A549 (cell line): ENCODE data around the gene GNA12. TPM values are rescaled to one million over a fixed set of nuclear protein-coding genes. Genes with fewer than 3 reads are reported as not detected.
A peak's percentile ranks its signal among the peaks of the same experiment; 100 is the strongest.

Source experiments
- ATAC-seq, 2 experiments: fragments of 200-7000 bp in 1 of 2; fragments of >200 bp in 1 of 2; cut with Nextera tagmentation in 1 of 2; cut with Tn5 transposase in 1 of 2; 3 replicates each; pipeline versions ENCODE4 v1.8.0 to v1.9.1; 2018 to 2020; ENCODE audit warnings: mild to moderate bottlenecking in 1 of 2, moderate library complexity in 1 of 2
- CTCF ChIA-PET: fragments of 300-600 bp; sonication (Branson Sonifier 250); formaldehyde crosslinking; extraction: SDS; loops from one replicate; lab custom pipeline; 2021; ENCODE audit warnings: antibody characterized with exemption, inconsistent platforms; lab: Yijun Ruan, JAX
- POLR2A ChIA-PET: fragments of 350-600 bp; formaldehyde crosslinking; extraction: SDS; loops from one replicate; lab custom pipeline; 2021; ENCODE audit warnings: antibody characterized with exemption, inconsistent platforms; lab: Yijun Ruan, JAX
- DNase-seq, 2 experiments: peaks; one replicate each; pipeline versions ENCODE4 v3.0.0 to v3.0.0-alpha.2; 2011 to 2016; ENCODE audit warnings: low read depth in 1 of 2, low spot score in 1 of 2
- FAIRE-seq: peaks from 2 replicates; lab custom pipeline; 2011; peaks lifted over from hg19 to GRCh38; lab: Jason Lieb, UNC
- H3K27ac ChIP-seq, 2 experiments: fragments of >200 bp; sonication (Bioruptor Twin); formaldehyde crosslinking; 3 replicates each; pipeline ENCODE4 v1.5.1; 2016 to 2017
- H3K4me1 ChIP-seq: fragments of >200 bp; sonication (Bioruptor Twin); formaldehyde crosslinking; 3 replicates; pipeline ENCODE4 v1.6.1; 2016
- H3K4me2 ChIP-seq: fragments of >200 bp; sonication (Bioruptor Twin); formaldehyde crosslinking; 3 replicates; pipeline ENCODE4 v1.6.1; 2016
- H3K4me3 ChIP-seq: fragments of >200 bp; sonication (Bioruptor Twin); formaldehyde crosslinking; 3 replicates; pipeline ENCODE4 v1.5.1; 2016
- H3K9me3 ChIP-seq: fragments of >200 bp; sonication (Bioruptor Twin); formaldehyde crosslinking; 3 replicates; pipeline ENCODE4 v1.6.1; 2016
- BCL3 ChIP-seq: fragments of >200 bp; sonication (Bioruptor Twin); formaldehyde crosslinking; IDR thresholded peaks from 3 replicates; pipeline ENCODE4 v1.6.1; 2016
- BHLHE40 ChIP-seq: IDR thresholded peaks from 2 replicates; pipeline ENCODE4 v1.6.1; 2012; ENCODE audit warnings: low read depth, low read length, inconsistent platforms
- CBX2 ChIP-seq: fragments of 200-600 bp; sonication (generic); IDR thresholded peaks from 2 replicates; pipeline ENCODE4 v1.6.1; 2016; ENCODE audit warnings: low read depth, mild to moderate bottlenecking, borderline replicate concordance
- CHD4 ChIP-seq: fragments of 200-600 bp; sonication (generic); IDR thresholded peaks from 2 replicates; pipeline ENCODE4 v1.6.1; 2016; ENCODE audit warnings: antibody characterized with exemption, mild to moderate bottlenecking, borderline replicate concordance
- EHMT2 ChIP-seq: fragments of 200-600 bp; sonication (generic); IDR thresholded peaks from 2 replicates; pipeline ENCODE4 v1.6.1; 2016; ENCODE audit warnings: antibody characterized with exemption, low read depth, mild to moderate bottlenecking, moderate library complexity
- EP300 ChIP-seq, 2 experiments: fragments of >200 bp; sonication (Bioruptor Twin); formaldehyde crosslinking; IDR thresholded peaks; 2 replicates in 1 of 2; 3 replicates in 1 of 2; pipeline ENCODE4 v1.6.1; 2016 to 2017
- ESRRA ChIP-seq: fragments of 150-350 bp; IDR thresholded peaks from 2 replicates; pipeline ENCODE4 v1.6.1; 2014; ENCODE audit warnings: mild to moderate bottlenecking, low read length, borderline replicate concordance
- FOSL2 ChIP-seq, 2 experiments: fragments of 450-650 bp in 1 of 2; fragments of >200 bp in 1 of 2; sonication (Bioruptor Twin) in 1 of 2; formaldehyde crosslinking; IDR thresholded peaks; 2 replicates each; pipeline versions ENCODE4 v1.5.0 to v1.6.1; 2016 to 2020; ENCODE audit warnings: mild to moderate bottlenecking in 1 of 2, moderate library complexity in 1 of 2
- HMGXB4 ChIP-seq: fragments of 250-450 bp; sonication (Bioruptor Pico); IDR thresholded peaks from 2 replicates; pipeline ENCODE4 v1.5.0; 2021; ENCODE audit warnings: mild to moderate bottlenecking, moderate library complexity, borderline replicate concordance
- HOXB13 ChIP-seq: fragments of 250-450 bp; sonication (Bioruptor Pico); IDR thresholded peaks from 2 replicates; pipeline ENCODE4 v1.5.0; 2020; ENCODE audit warnings: low read depth, mild to moderate bottlenecking, moderate library complexity
- JUN ChIP-seq, 2 experiments: fragments of >200 bp; sonication (Bioruptor Twin); formaldehyde crosslinking; IDR thresholded peaks; 2 replicates in 1 of 2; 3 replicates in 1 of 2; pipeline ENCODE4 v1.6.1; 2016 to 2017
- JUNB ChIP-seq: fragments of >200 bp; sonication (Bioruptor Twin); formaldehyde crosslinking; IDR thresholded peaks from 2 replicates; pipeline ENCODE4 v1.6.1; 2016
- KDM1A ChIP-seq: fragments of 200-600 bp; sonication (generic); IDR thresholded peaks from 2 replicates; pipeline ENCODE4 v1.6.1; 2016; ENCODE audit warnings: low read depth, mild to moderate bottlenecking
- MAX ChIP-seq: IDR thresholded peaks from 2 replicates; pipeline ENCODE4 v1.6.1; 2012
- MAZ ChIP-seq: fragments of 150-350 bp; IDR thresholded peaks from 2 replicates; pipeline ENCODE4 v1.6.1; 2014; ENCODE audit warnings: antibody characterized with exemption, low read depth, low read length, borderline replicate concordance
- NPAS2 ChIP-seq: fragments of 250-450 bp; sonication (Bioruptor Pico); IDR thresholded peaks from 2 replicates; pipeline ENCODE4 v1.8.0; 2022; ENCODE audit warnings: mild to moderate bottlenecking, moderate library complexity, borderline replicate concordance
- NR3C1 ChIP-seq: fragments of >200 bp; sonication (Bioruptor Twin); formaldehyde crosslinking; IDR thresholded peaks from 3 replicates; pipeline ENCODE4 v1.6.1; 2017
- RCOR1 ChIP-seq: fragments of 150-350 bp; IDR thresholded peaks from 2 replicates; pipeline ENCODE4 v1.6.1; 2014; ENCODE audit warnings: antibody characterized with exemption, low read length, low read depth
- RFX5 ChIP-seq: fragments of 450-650 bp; IDR thresholded peaks from 2 replicates; pipeline ENCODE4 v1.7.1; 2014; ENCODE audit warnings: antibody characterized with exemption, mild to moderate bottlenecking, moderate library complexity
- SMC3 ChIP-seq: fragments of >200 bp; sonication (Bioruptor Twin); formaldehyde crosslinking; IDR thresholded peaks from 3 replicates; pipeline ENCODE4 v1.6.1; 2018; ENCODE audit warnings: inconsistent platforms
- TP53 ChIP-seq: fragments of 250-450 bp; sonication (Bioruptor Pico); IDR thresholded peaks from 2 replicates; pipeline ENCODE4 v1.5.0; 2021; ENCODE audit warnings: mild to moderate bottlenecking, moderate library complexity
- USF2 ChIP-seq: fragments of 450-650 bp; IDR thresholded peaks from 2 replicates; pipeline ENCODE4 v1.6.1; 2014; ENCODE audit warnings: antibody characterized with exemption
- ZNF302 ChIP-seq: fragments of 250-450 bp; sonication (Bioruptor Pico); IDR thresholded peaks from 2 replicates; pipeline ENCODE4 v1.9.0; 2021; ENCODE audit warnings: inconsistent platforms, mild to moderate bottlenecking, moderate library complexity
- ZSCAN20 ChIP-seq: fragments of 250-450 bp; sonication (Bioruptor Pico); IDR thresholded peaks from 2 replicates; pipeline ENCODE4 v1.8.0; 2022; ENCODE audit warnings: mild to moderate bottlenecking, moderate library complexity
- WGBS: methylation state at CpG from one replicate; pipeline ENCODE4 v1.1.6; 2017; ENCODE audit errors: missing lambda C conversion rate; 5-methylcytosine and 5-hydroxymethylcytosine counted together
- polyA plus RNA-seq, 4 experiments: library from polyadenylated mRNA; depleted of rRNA in 3 of 4; stranded (reverse); fragments of >200 nt; fragmentation: RNase III in 1 of 4; extraction: RNeasy Plus Mini Kit Qiagen cat#74134 plus additional on column Dnase treatment in 1 of 4; gene quantifications; 2 replicates in 3 of 4; 3 replicates in 1 of 4; pipeline ENCODE4 v1.2.3, GENCODE V29; 2011 to 2017

Gene GNA12
- polyA plus RNA-seq, 2 of the 4 experiments (the other 2 are of a cell fraction): 33.0 to 43.7 TPM

- no peak for TF ChIP-seq CBX2
- no peak for TF ChIP-seq EP300 (IDR thresholded peaks at IDR 0.05)
- no peak for TF ChIP-seq BCL3
- no peak for TF ChIP-seq MAX
- no peak for TF ChIP-seq JUNB
- TF ChIP-seq USF2: no peak
- TF ChIP-seq, all 56 proteins: peak for 0
- Histone ChIP-seq H3K4me3 (no peak overlapping the region), H3K9me3 (no peaks in the 10 kb centered on the region), H3K27ac (no peak overlapping the region), H3K4me1 (peaks cover under 1% of the 10 kb centered on the region; the same call in 1 of the 3 replicates), H3K4me2 (no peak overlapping the region)
- DNase-seq (no peak), ATAC-seq (no peak), FAIRE-seq (no peak)
- ChIA-PET CTCF (interaction anchor here (4.8 to 6.3 kb wide), 2 partner anchors 8 to 14 kb away, joined by 29 to 50 read pairs; no protein-coding TSS in a partner anchor), POLR2A (no interaction called here)
- 60% methylated on average over 8 of the region's 8 CpGs for WGBS
Observed at GRCh38 chr7:2879354-2879753, 35.2 kb upstream of the GNA12 start.

- WGBS: 38% methylated on average over 3 of the region's 3 CpGs
- H3K4me1 ChIP-seq: peaks cover 11% of the 10 kb centered on the region
- no peaks in the 10 kb centered on the region for H3K9me3 ChIP-seq
- ChIA-PET POLR2A (no interaction called here), CTCF (interaction anchor here (4.8 to 6.3 kb wide), 2 partner anchors 9 to 13 kb away, joined by 29 to 50 read pairs; no protein-coding TSS in a partner anchor)
- no peak for TF ChIP-seq ZNF302
- no peak for TF ChIP-seq EP300 (IDR thresholded peaks at IDR 0.05)
- no peak for TF ChIP-seq JUN (IDR thresholded peaks at IDR 0.05)
- TF ChIP-seq KDM1A: no peak
- TF ChIP-seq SMC3: no peak
- no peak for TF ChIP-seq TP53 (CRISPR knock-in tag)
- TF ChIP-seq NR3C1: no peak
- no peak for TF ChIP-seq CHD4
- no peak for TF ChIP-seq HMGXB4
- TF ChIP-seq RCOR1: no peak
- TF ChIP-seq FOSL2 (IDR thresholded peaks at IDR 0.05): no peak
- no peak for TF ChIP-seq FOSL2 (CRISPR knock-in tag; IDR thresholded peaks at IDR 0.05)
- no peak for TF ChIP-seq RFX5
- DNase-seq (no peak), ATAC-seq (no peak), FAIRE-seq (no peak)
- no peak overlapping the region for H3K4me3 ChIP-seq
- no peak overlapping the region for H3K27ac ChIP-seq
- H3K4me2 ChIP-seq: no peak overlapping the region
Observed at GRCh38 chr7:2878306-2878705, 34.2 kb upstream of the GNA12 start.

- peak in 1 of 2 experiments; percentile 26 for DNase-seq
- Histone ChIP-seq H3K9me3 (no peaks in the 10 kb centered on the region), H3K27ac (peak overlapping the region in 1 of 2 experiments; percentile 70; a peak in 2 of 6 replicates), H3K4me2 (peak overlapping the region; percentile 24; the same call in 1 of the 3 replicates), H3K4me1 (peaks cover 11% of the 10 kb centered on the region), H3K4me3 (no peak overlapping the region)
- no peak for TF ChIP-seq NPAS2 (CRISPR knock-in tag)
- TF ChIP-seq USF2: no peak
- no peak for TF ChIP-seq ZSCAN20 (CRISPR knock-in tag)
- no peak for TF ChIP-seq EHMT2
- TF ChIP-seq BHLHE40: no peak
- TF ChIP-seq NR3C1: no peak
- no peak for TF ChIP-seq ESRRA
- no peak for TF ChIP-seq TP53 (CRISPR knock-in tag)
- TF ChIP-seq HOXB13 (CRISPR knock-in tag): no peak
- no peak for TF ChIP-seq MAZ
- POLR2A ChIA-PET: no interaction called here
- WGBS: 74% methylated on average over 23 of the region's 24 CpGs
- no peak for FAIRE-seq
- ATAC-seq: peak; percentile 41 to 44; a peak in 4 of 6 replicates
- CTCF ChIA-PET: interaction anchor here (0.6 to 6.3 kb wide), 5 partner anchors 11 to 459 kb away, joined by 3 to 50 read pairs (median 3); no protein-coding TSS in a partner anchor
Observed at GRCh38 chr7:2876031-2876731, 32.1 kb upstream of the GNA12 start.
